GM23338 (cell line): Measurements from ENCODE around the gene STAP2. TPM values are rescaled to one million over a fixed set of nuclear protein-coding genes. Genes with fewer than 3 reads are reported as not detected.

ENCODE experiments used
- ATAC-seq: fragments of 200-7000 bp; cut with Tn5 transposase; 3 replicates; pipeline ENCODE4 v1.9.1; 2020
- DNase-seq: peaks from one replicate; pipeline ENCODE4 v3.0.0-alpha.2; 2015; ENCODE audit warnings: low spot score
- H2AFZ ChIP-seq: fragments of 200-600 bp; sonication (generic); 2 replicates; pipeline ENCODE4 v1.8.0; 2016; ENCODE audit warnings: antibody characterized with exemption, mild to moderate bottlenecking, moderate library complexity
- H3F3A ChIP-seq: fragments of 200-600 bp; sonication (generic); replicated peaks from 2 replicates; pipeline ENCODE4 v1.8.0; 2017; ENCODE audit warnings: antibody characterized with exemption, mixed run types, low read depth
- H3K27ac ChIP-seq: fragments of 200-600 bp; sonication (generic); 2 replicates; pipeline ENCODE4 v1.6.1; 2016; ENCODE audit warnings: low read depth
- H3K27me3 ChIP-seq: fragments of 200-600 bp; sonication (generic); 2 replicates; pipeline ENCODE4 v1.8.0; 2016; ENCODE audit warnings: mild to moderate bottlenecking, mixed run types, moderate library complexity; ENCODE audit not compliant: insufficient read depth
- H3K36me3 ChIP-seq: fragments of 200-600 bp; sonication (generic); 2 replicates; pipeline ENCODE4 v1.8.0; 2016; ENCODE audit warnings: mild to moderate bottlenecking; ENCODE audit not compliant: insufficient read depth
- H3K4me1 ChIP-seq: fragments of 200-600 bp; sonication (generic); 2 replicates; pipeline ENCODE4 v1.8.0; 2016; ENCODE audit warnings: mild to moderate bottlenecking, moderate library complexity; ENCODE audit not compliant: insufficient read depth
- H3K4me2 ChIP-seq: fragments of 200-600 bp; sonication (generic); 2 replicates; pipeline ENCODE4 v1.7.1; 2017; ENCODE audit warnings: mixed run types
- H3K4me3 ChIP-seq: fragments of 200-600 bp; sonication (generic); 2 replicates; pipeline ENCODE4 v1.6.1; 2016; ENCODE audit warnings: mixed run types
- H3K79me2 ChIP-seq: fragments of 200-600 bp; sonication (generic); replicated peaks from 2 replicates; pipeline ENCODE4 v1.8.0; 2017; ENCODE audit warnings: mild to moderate bottlenecking; ENCODE audit not compliant: insufficient read depth
- H3K9me2 ChIP-seq: fragments of 200-600 bp; sonication (generic); 2 replicates; pipeline ENCODE4 v1.8.0; 2017; ENCODE audit not compliant: insufficient read depth
- H4K20me1 ChIP-seq: fragments of 200-600 bp; sonication (generic); replicated peaks from 2 replicates; pipeline ENCODE4 v1.8.0; 2017; ENCODE audit warnings: mild to moderate bottlenecking; ENCODE audit not compliant: insufficient read depth
- H3K27ac Mint-ChIP-seq: 2 replicates; pipeline ENCODE4 v1.8.0; 2020; ENCODE audit warnings: inconsistent platforms, mild to moderate bottlenecking, moderate library complexity, mixed read lengths
- H3K27me3 Mint-ChIP-seq: 3 replicates; pipeline ENCODE4 v1.8.0; 2022; ENCODE audit warnings: low read depth, mild to moderate bottlenecking, moderate library complexity, mixed read lengths, inconsistent platforms; ENCODE audit not compliant: insufficient read depth, poor library complexity
- H3K36me3 Mint-ChIP-seq: 3 replicates; pipeline ENCODE4 v1.8.0; 2021; ENCODE audit warnings: low read depth, mild to moderate bottlenecking, inconsistent platforms, moderate library complexity, mixed read lengths
- H3K4me1 Mint-ChIP-seq: 3 replicates; pipeline ENCODE4 v1.8.0; 2020; ENCODE audit warnings: mild to moderate bottlenecking, inconsistent platforms, mixed read lengths
- H3K4me3 Mint-ChIP-seq: 3 replicates; pipeline ENCODE4 v1.8.0; 2021; ENCODE audit warnings: moderate library complexity, mild to moderate bottlenecking, inconsistent platforms, mixed read lengths
- H3K9me3 Mint-ChIP-seq: 3 replicates; pipeline ENCODE4 v1.8.0; 2020; ENCODE audit warnings: moderate library complexity, mild to moderate bottlenecking, inconsistent platforms, mixed read lengths
- JUNB ChIP-seq: IDR thresholded peaks from one replicate; pipeline ENCODE4 v1.6.1; 2016; ENCODE audit warnings: antibody characterized with exemption; ENCODE audit not compliant: unreplicated experiment
- ZNF462 ChIP-seq: fragments of 250-450 bp; sonication (Bioruptor Pico); IDR thresholded peaks from 2 replicates; pipeline ENCODE4 v1.5.0; 2020; ENCODE audit warnings: mild to moderate bottlenecking, moderate library complexity
- polyA plus RNA-seq: library from polyadenylated mRNA; unstranded; fragments of >200 nt; fragmentation: Nextera tagmentation; extraction: Ambion mirVana; gene quantifications from 2 replicates; pipeline ENCODE4 v1.2.1, GENCODE V29; 2016
- total RNA-seq: library from RNA; depleted of rRNA; stranded (reverse); fragments of >200 nt; shearing (Covaris generic); gene quantifications from 2 replicates; pipeline ENCODE4 v1.2.3, GENCODE V29; 2014

STAP2 gene
- total and polyA plus RNA-seq, 2 experiments from 2014 or later, result 15.1 to 20.7 TPM

- no peak for TF ChIP-seq ZNF462 (CRISPR knock-in tag)
Observed at GRCh38 chr19:4354897-4355296, 16.3 kb upstream of the STAP2 start (continued).

DNA sequence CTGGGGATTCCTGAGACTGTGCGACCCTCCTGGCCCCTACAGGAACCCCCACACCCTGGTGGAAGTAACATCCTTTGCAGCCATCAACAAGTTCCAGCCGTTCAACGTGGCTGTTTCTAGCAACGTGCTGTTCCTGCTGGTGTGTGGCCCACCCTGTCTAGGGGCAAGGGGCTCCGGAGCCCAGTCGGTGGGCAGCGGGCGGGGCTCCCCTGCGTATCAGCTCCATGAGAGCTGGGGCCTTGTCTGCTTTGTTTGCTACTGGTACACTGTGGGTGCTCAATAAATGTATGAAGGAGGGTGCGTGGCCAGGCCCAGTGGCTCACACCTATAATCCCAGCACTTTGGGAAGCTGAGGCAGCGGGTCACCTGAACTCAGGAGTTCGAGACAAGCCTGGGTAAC lies 15.7 kb upstream of the STAP2 start:
- no peak for ATAC-seq
- Histone ChIP-seq H3K79me2 (no peaks in the 10 kb centered on the region), H3K4me1 (no peaks in the 10 kb centered on the region), H4K20me1 (peaks cover 10% of the 10 kb centered on the region), H3K27ac (no peak overlapping the region), H3K36me3 (no peaks in the 10 kb centered on the region; the same call in 1 of the 2 replicates), H2AFZ (no peak overlapping the region), H3K27me3 (no peaks in the 10 kb centered on the region), H3F3A (0 out of 2 replicates have a peak, but pooled peaks cover 10% of the 10 kb centered on the region), H3K9me2 (no peaks in the 10 kb centered on the region), H3K4me2 (no peak overlapping the region), H3K4me3 (no peak overlapping the region)
- DNase-seq, result no peak
- no peak for TF ChIP-seq JUNB
- no peak for TF ChIP-seq ZNF462 (CRISPR knock-in tag)
- no peak overlapping the region for H3K4me3 Mint-ChIP-seq
- H3K4me1 Mint-ChIP-seq, result 0 out of 3 replicates have a peak, but pooled peaks cover 2% of the 10 kb centered on the region
- no peak overlapping the region for H3K27ac Mint-ChIP-seq
- peaks cover 16% of the 10 kb centered on the region; the same call in 2 of the 3 replicates for H3K36me3 Mint-ChIP-seq
- no peaks in the 10 kb centered on the region for H3K9me3 Mint-ChIP-seq
- peaks cover 5% of the 10 kb centered on the region for H3K27me3 Mint-ChIP-seq
